Osteocyte (in vitro differentiated cells): ENCODE measurements around the gene PKNOX2. TPM values are rescaled to one million over a fixed set of nuclear protein-coding genes. Genes with fewer than 3 reads are reported as not detected.

Experiments used
- DNase-seq: peaks from one replicate; pipeline ENCODE4 v3.0.0; 2021; ENCODE audit warnings: mixed read lengths; ENCODE audit not compliant: unreplicated experiment; ENCODE audit errors: extremely low spot score
- H3K27ac Mint-ChIP-seq: one replicate; pipeline ENCODE4 v1.8.0; 2021; ENCODE audit warnings: mild to moderate bottlenecking, mixed read lengths; ENCODE audit not compliant: unreplicated experiment
- H3K27me3 Mint-ChIP-seq: one replicate; pipeline ENCODE4 v1.8.0; 2021; ENCODE audit warnings: mixed read lengths; ENCODE audit not compliant: unreplicated experiment
- H3K36me3 Mint-ChIP-seq: one replicate; pipeline ENCODE4 v1.8.0; 2021; ENCODE audit warnings: mixed read lengths; ENCODE audit not compliant: unreplicated experiment
- H3K4me1 Mint-ChIP-seq: one replicate; pipeline ENCODE4 v1.8.0; 2021; ENCODE audit warnings: mixed read lengths; ENCODE audit not compliant: unreplicated experiment
- H3K4me3 Mint-ChIP-seq: one replicate; pipeline ENCODE4 v1.8.0; 2021; ENCODE audit warnings: mild to moderate bottlenecking, moderate library complexity, mixed read lengths; ENCODE audit not compliant: unreplicated experiment
- H3K9me3 Mint-ChIP-seq: one replicate; pipeline ENCODE4 v1.8.0; 2021; ENCODE audit warnings: mixed read lengths; ENCODE audit not compliant: unreplicated experiment
- CTCF ChIP-seq: fragments of 200-600 bp; sonication (generic); IDR thresholded peaks from 2 replicates; pipeline ENCODE4 v1.5.0; 2021; ENCODE audit warnings: antibody characterized with exemption, mild to moderate bottlenecking, moderate library complexity
- total RNA-seq: library from RNA; stranded (reverse); gene quantifications from 2 replicates; pipeline ENCODE4 v1.2.1, GENCODE V29; 2021

The PKNOX2 gene
- total RNA-seq, 1 donor from 2014 or later = 89.3 TPM

GRCh38 chr11:125165843-125166763 lies 1.6 kb downstream of the PKNOX2 start:
- DNase-seq = no peak
- TF ChIP-seq CTCF = no peak
- peaks cover 2% of the 10 kb centered on the region for H3K36me3 Mint-ChIP-seq
- peaks cover 56% of the 10 kb centered on the region for H3K4me1 Mint-ChIP-seq
- no peaks in the 10 kb centered on the region for H3K9me3 Mint-ChIP-seq
- peak overlapping the region; percentile 92 for H3K4me3 Mint-ChIP-seq
- peak overlapping the region; percentile 97 for H3K27ac Mint-ChIP-seq
- no peaks in the 10 kb centered on the region for H3K27me3 Mint-ChIP-seq

DNA sequence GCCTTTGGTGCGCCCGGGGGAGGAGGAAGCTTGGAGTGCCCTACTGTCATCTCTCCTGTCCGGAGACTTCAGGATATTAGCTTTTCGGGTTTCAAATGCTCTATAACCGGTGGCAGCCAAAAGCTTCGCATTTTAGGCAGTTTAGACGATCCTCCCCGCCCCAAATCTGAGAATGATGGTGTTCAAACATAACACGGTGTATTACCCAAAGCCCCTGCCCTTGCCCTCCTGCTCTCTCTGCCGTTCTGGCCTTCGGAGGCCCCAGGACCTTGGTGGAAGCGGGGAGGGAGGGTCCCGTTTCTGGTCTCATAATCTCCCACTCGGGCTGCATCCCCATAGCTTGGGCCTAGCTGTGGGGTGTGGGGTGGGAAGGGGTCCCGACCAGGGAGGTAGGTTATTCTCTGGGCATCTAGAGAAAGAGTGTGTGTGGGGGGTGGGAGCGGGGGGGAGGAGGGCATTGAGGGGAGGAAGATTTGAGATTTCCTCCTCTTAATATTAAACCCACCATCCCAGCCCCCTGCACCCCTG lies 2.3 kb downstream of the PKNOX2 start:
- Mint-ChIP-seq H3K4me3 (peak overlapping the region; percentile 92), H3K4me1 (peaks cover 64% of the 10 kb centered on the region), H3K36me3 (peaks cover 8% of the 10 kb centered on the region), H3K27ac (peak overlapping the region; percentile 97), H3K27me3 (no peaks in the 10 kb centered on the region), H3K9me3 (no peaks in the 10 kb centered on the region)
- no peak for DNase-seq
- TF ChIP-seq CTCF = no peak

- Mint-ChIP-seq H3K36me3 (peaks cover 11% of the 10 kb centered on the region), H3K4me1 (peaks cover 66% of the 10 kb centered on the region), H3K9me3 (no peaks in the 10 kb centered on the region), H3K27ac (peak overlapping the region; percentile 97), H3K4me3 (peak overlapping the region; percentile 92), H3K27me3 (no peaks in the 10 kb centered on the region)
- DNase-seq = no peak
- TF ChIP-seq CTCF = no peak
Measured at GRCh38 chr11:125167292-125167953, 2.9 kb downstream of the PKNOX2 start.

- TF ChIP-seq CTCF = no peak
- peak overlapping the region; percentile 97 for H3K27ac Mint-ChIP-seq
- H3K4me1 Mint-ChIP-seq = peaks cover 66% of the 10 kb centered on the region
- no peak for DNase-seq
- H3K4me3 Mint-ChIP-seq = peak overlapping the region; percentile 92
- H3K27me3 Mint-ChIP-seq = no peaks in the 10 kb centered on the region
- no peaks in the 10 kb centered on the region for H3K9me3 Mint-ChIP-seq
- H3K36me3 Mint-ChIP-seq = peaks cover 12% of the 10 kb centered on the region
Measured at GRCh38 chr11:125167954-125168835, 3.6 kb downstream of the PKNOX2 start.
